K562 treated with DMSO at 1 percent for 12 hours (cell line): Measurements from ENCODE around the gene MAP3K7. TPM values are rescaled to one million over a fixed set of nuclear protein-coding genes. Genes with fewer than 3 reads are reported as not detected.

Experiments used
- total RNA-seq: library from RNA; unstranded; fragments of 300-600 nt; gene quantifications from 2 replicates; pipeline ENCODE4 v1.2.3, GENCODE V29; 2022; ENCODE audit not compliant: insufficient read depth

MAP3K7 gene
- 10.0 and 28.7 TPM in 2 replicates for total RNA-seq

GRCh38 chr6:90586836-90587638, at the start of gene MAP3K7:
MAP3K7 (minus strand) TSS chr6:90587072; CDS start chr6:90586883, 189 bp downstream.

